Mucosa of stomach (tissue), 1 donor: ENCODE results near the gene KRTAP4-4.
"Not testable (repeated sequence)": the region's sequence is repeated elsewhere in the genome, so short reads cannot be mapped to it uniquely, and the experiment has no call there.

Source experiments
- H3K27me3 ChIP-seq: one replicate; pipeline ENCODE4 v1.7.0; 2013; ENCODE audit warnings: mild to moderate bottlenecking, low read length; ENCODE audit not compliant: control insufficient read depth, insufficient read depth
- H3K36me3 ChIP-seq: one replicate; pipeline ENCODE4 v1.7.0; 2013; ENCODE audit warnings: low read length; ENCODE audit not compliant: control insufficient read depth, insufficient read depth
- H3K4me1 ChIP-seq: one replicate; pipeline ENCODE4 v1.7.0; 2013; ENCODE audit warnings: mild to moderate bottlenecking, low read length; ENCODE audit not compliant: control insufficient read depth, insufficient read depth
- H3K4me3 ChIP-seq: one replicate; pipeline ENCODE4 v1.7.0; 2013; ENCODE audit warnings: low read length
- H3K9ac ChIP-seq: one replicate; pipeline ENCODE4 v1.7.0; 2013; ENCODE audit warnings: mild to moderate bottlenecking, low read length, moderate library complexity
- H3K9me3 ChIP-seq: one replicate; pipeline ENCODE4 v1.7.0; 2013; ENCODE audit warnings: mild to moderate bottlenecking, low read length, moderate library complexity; ENCODE audit not compliant: control insufficient read depth
- donor health status: Pancreatic carcinoma.

The KRTAP4-4 gene

GRCh38 chr17:41121742-41122141 lies 38.8 kb downstream of the KRTAP4-4 start:
- H3K36me3 ChIP-seq: no peaks in the 10 kb centered on the region
- H3K27me3 ChIP-seq: no peaks in the 10 kb centered on the region
- no peaks in the 10 kb centered on the region for H3K9me3 ChIP-seq
- no peak overlapping the region for H3K4me3 ChIP-seq
- no peaks in the 10 kb centered on the region for H3K4me1 ChIP-seq
- H3K9ac ChIP-seq: no peak overlapping the region

- not testable (repeated sequence) for H3K36me3 ChIP-seq, H3K4me3 ChIP-seq, H3K4me1 ChIP-seq, H3K27me3 ChIP-seq, H3K9ac ChIP-seq, H3K9me3 ChIP-seq
Observed at GRCh38 chr17:41119696-41120690, 40.6 kb downstream of the KRTAP4-4 start.

- no peak overlapping the region for H3K4me3 ChIP-seq
- no peaks in the 10 kb centered on the region for H3K4me1 ChIP-seq
- no peaks in the 10 kb centered on the region for H3K9me3 ChIP-seq
- no peaks in the 10 kb centered on the region for H3K27me3 ChIP-seq
- no peaks in the 10 kb centered on the region for H3K36me3 ChIP-seq
- H3K9ac ChIP-seq: no peak overlapping the region
Observed at GRCh38 chr17:41118721-41119120, 41.8 kb downstream of the KRTAP4-4 start.

GRCh38 chr17:41117846-41118386 lies 42.6 kb downstream of the KRTAP4-4 start, which contains the start of gene KRTAP4-11:
KRTAP4-11 (minus strand) TSS chr17:41118373; CDS start chr17:41118315, 58 bp downstream.
- H3K9ac ChIP-seq, H3K4me1 ChIP-seq, H3K4me3 ChIP-seq, H3K9me3 ChIP-seq, H3K36me3 ChIP-seq, H3K27me3 ChIP-seq: not testable (repeated sequence)

GRCh38 chr17:41116297-41116696 lies 44.3 kb downstream of the KRTAP4-4 start:
- Histone ChIP-seq H3K4me3 (no peak overlapping the region), H3K27me3 (no peaks in the 10 kb centered on the region), H3K4me1 (no peaks in the 10 kb centered on the region), H3K9me3 (no peaks in the 10 kb centered on the region), H3K36me3 (no peaks in the 10 kb centered on the region), H3K9ac (no peak overlapping the region)

- Histone ChIP-seq H3K4me3 (no peak overlapping the region), H3K9ac (no peak overlapping the region), H3K36me3 (no peaks in the 10 kb centered on the region), H3K4me1 (no peaks in the 10 kb centered on the region), H3K27me3 (no peaks in the 10 kb centered on the region), H3K9me3 (no peaks in the 10 kb centered on the region)
Observed at GRCh38 chr17:41111151-41111885, 49.2 kb downstream of the KRTAP4-4 start.
